ENCODE data around the gene GPR87.

DNA sequence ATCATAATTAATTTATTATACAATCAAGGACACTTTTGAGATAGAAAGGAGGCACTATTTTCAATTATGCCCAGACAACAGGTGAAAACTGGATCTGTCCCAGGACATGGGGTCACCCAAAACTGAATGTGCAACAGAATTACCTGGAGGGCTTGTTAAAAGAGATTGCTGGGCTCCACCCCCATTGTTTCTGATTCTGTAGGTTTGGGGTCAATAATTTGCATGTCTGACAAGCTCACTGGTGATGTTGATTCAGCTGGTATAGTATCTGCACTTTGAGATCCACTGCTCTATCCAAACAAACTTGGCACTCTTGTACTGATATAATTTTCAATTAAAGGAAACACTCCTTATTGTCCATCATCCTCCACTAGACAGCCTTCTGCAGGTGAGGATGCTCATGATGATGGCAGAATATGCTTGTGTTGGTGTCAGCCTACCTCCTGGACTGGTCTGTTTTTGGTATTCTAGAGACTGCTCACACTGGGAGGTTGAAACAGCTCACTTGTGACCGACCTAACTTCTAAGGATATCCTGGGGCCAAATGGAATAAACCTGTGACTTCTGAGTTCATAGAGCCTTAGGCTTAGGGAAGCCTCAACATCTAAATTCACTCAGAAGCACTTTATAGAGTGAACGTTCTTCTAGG lies 40.5 kb downstream of the GPR87 start:
- TF ChIP-seq, protein P1, sequence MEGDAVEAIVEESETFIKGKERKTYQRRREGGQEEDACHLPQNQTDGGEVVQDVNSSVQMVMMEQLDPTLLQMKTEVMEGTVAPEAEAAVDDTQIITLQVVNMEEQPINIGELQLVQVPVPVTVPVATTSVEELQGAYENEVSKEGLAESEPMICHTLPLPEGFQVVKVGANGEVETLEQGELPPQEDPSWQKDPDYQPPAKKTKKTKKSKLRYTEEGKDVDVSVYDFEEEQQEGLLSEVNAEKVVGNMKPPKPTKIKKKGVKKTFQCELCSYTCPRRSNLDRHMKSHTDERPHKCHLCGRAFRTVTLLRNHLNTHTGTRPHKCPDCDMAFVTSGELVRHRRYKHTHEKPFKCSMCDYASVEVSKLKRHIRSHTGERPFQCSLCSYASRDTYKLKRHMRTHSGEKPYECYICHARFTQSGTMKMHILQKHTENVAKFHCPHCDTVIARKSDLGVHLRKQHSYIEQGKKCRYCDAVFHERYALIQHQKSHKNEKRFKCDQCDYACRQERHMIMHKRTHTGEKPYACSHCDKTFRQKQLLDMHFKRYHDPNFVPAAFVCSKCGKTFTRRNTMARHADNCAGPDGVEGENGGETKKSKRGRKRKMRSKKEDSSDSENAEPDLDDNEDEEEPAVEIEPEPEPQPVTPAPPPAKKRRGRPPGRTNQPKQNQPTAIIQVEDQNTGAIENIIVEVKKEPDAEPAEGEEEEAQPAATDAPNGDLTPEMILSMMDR (conservative IDR thresholded peaks at IDR 0.05): no peak
- no peak for TF ChIP-seq EZH2 (IDR thresholded peaks at IDR 0.05; ENCODE audit: low read depth)

All from PC-9 (cell line).